Left lung (tissue), 10 donors: ENCODE measurements around the gene SELP. TPM values are rescaled to one million over a fixed set of nuclear protein-coding genes. Genes with fewer than 3 reads are reported as not detected.
A peak's percentile ranks its signal among the peaks of the same experiment; 100 is the strongest.

Source experiments
- ATAC-seq: fragments of 200-7000 bp; cut with Tn5 transposase; one replicate; pipeline ENCODE4 v1.9.1; 2020; ENCODE audit warnings: moderate library complexity
- DNase-seq, 4 donors: peaks; one replicate each; pipeline ENCODE4 v3.0.0-alpha.2; 2013 to 2020
- H3K27ac ChIP-seq, 2 donors: fragments of 200-600 bp; sonication (generic) in 1 of 2; one replicate each; pipeline versions ENCODE4 v1.5.0 to v1.8.0; 2020 to 2021
- H3K27me3 ChIP-seq, 2 donors: fragments of 200-600 bp; sonication (generic) in 1 of 2; one replicate each; pipeline versions ENCODE4 v1.5.0 to v1.8.0; 2020 to 2021
- H3K36me3 ChIP-seq, 2 donors: fragments of 200-600 bp; sonication (generic) in 1 of 2; one replicate each; pipeline versions ENCODE4 v1.5.0 to v1.8.0; 2020 to 2021
- H3K4me1 ChIP-seq, 2 donors: fragments of 200-600 bp; one replicate each; pipeline ENCODE4 v1.8.0; 2021
- H3K4me3 ChIP-seq, 2 donors: fragments of 200-600 bp; sonication (generic) in 1 of 2; one replicate each; pipeline versions ENCODE4 v1.5.0 to v1.8.0; 2020 to 2021; ENCODE audit warnings: mild to moderate bottlenecking in 1 of 2
- H3K9me3 ChIP-seq, 2 donors: fragments of 200-600 bp; sonication (generic) in 1 of 2; one replicate each; pipeline versions ENCODE4 v1.5.0 to v1.8.0; 2020 to 2021
- intact Hi-C, 2 donors: fragments of 100-400 bp; cut with DNase I; formaldehyde crosslinking; loops; one replicate each; pipeline versions ENCODE4 v1.11.2 to v1.14.2; 2022
- polyA plus RNA-seq, 6 donors: library from polyadenylated mRNA; unstranded; fragments of 120-200 nt; gene quantifications; one replicate each; pipeline ENCODE4 v1.2.1, GENCODE V29; 2013; ENCODE audit not compliant: insufficient read length in 6 of 6
- total RNA-seq, 2 donors: library from RNA; stranded (reverse); fragmentation: NEBNext Ultra II Directional; extraction: Animal tissue kit (Norgen Biotek cat#: 25700); gene quantifications; one replicate each; pipeline ENCODE4 v1.2.1, GENCODE V29; 2021
- TF ChIP-seq, protein P1 (sequence below), 2 donors: fragments of 200-600 bp; sonication (generic) in 1 of 2; IDR thresholded peaks; one replicate each; pipeline versions ENCODE4 v1.5.0 to v1.8.0; 2021; ENCODE audit warnings: antibody characterized with exemption in 2 of 2
- donor health status: DM: no; HTN: yes; CAD: no.
- donor health status: DM: no; HTN: no; CAD: no.

SELP gene
- total and polyA plus RNA-seq, 8 donors = 6.3 to 27.0 (median 7.6) TPM

DNA sequence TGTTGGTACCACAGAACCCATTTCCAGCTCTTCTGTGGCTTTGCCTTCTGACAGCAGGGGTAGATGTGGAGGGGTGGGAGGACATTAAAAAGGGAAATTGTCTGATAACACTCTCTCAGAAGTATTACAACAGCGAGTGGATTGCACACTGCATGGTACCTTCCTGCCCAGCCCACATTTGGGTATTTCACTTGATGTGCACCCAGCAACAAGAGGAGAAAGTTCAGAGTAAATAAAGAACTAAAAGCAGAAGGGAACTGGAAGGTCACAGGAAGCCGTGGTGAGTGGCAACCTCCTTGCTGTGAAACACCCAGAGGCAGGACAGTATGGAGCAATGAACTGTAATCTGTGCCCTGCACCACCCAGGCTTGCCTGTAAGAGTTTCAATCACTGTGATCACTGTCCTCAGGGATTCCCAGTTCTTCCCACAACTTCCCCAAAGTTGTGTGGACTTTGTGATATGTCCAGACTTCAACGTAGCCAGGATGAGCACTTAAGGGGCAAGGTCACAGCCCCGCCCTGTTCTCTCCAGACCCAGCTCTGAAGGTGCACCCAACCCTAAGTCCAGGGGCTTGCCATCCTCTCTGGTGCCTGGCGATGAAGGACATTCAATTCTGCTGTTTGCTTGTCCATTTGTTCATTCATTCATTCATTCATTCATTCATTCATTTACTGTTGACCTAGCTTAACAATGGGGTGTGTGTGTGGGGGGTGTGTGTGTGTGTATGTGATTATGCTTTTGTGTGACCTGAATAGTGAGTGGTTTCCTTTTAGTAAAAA lies 25.0 kb downstream of the SELP start:
- Histone ChIP-seq H3K9me3 (no peaks in the 10 kb centered on the region), H3K36me3 (no peaks in the 10 kb centered on the region), H3K4me3 (no peak overlapping the region), H3K27ac (peak overlapping the region in 1 of 2 donors; percentile 78), H3K4me1 (peaks cover 0 to 57% of the 10 kb centered on the region in 2 donors), H3K27me3 (no peaks in the 10 kb centered on the region)
- DNase-seq (peak in 1 of 4 donors; percentile 64), ATAC-seq (peak; percentile 79)
- intact Hi-C loops = loop anchor here in 1 of 2 donors (5.0 kb wide), 1 partner anchor 107 kb away; the partner anchor contains the start of gene SELL
- TF ChIP-seq, protein P1, sequence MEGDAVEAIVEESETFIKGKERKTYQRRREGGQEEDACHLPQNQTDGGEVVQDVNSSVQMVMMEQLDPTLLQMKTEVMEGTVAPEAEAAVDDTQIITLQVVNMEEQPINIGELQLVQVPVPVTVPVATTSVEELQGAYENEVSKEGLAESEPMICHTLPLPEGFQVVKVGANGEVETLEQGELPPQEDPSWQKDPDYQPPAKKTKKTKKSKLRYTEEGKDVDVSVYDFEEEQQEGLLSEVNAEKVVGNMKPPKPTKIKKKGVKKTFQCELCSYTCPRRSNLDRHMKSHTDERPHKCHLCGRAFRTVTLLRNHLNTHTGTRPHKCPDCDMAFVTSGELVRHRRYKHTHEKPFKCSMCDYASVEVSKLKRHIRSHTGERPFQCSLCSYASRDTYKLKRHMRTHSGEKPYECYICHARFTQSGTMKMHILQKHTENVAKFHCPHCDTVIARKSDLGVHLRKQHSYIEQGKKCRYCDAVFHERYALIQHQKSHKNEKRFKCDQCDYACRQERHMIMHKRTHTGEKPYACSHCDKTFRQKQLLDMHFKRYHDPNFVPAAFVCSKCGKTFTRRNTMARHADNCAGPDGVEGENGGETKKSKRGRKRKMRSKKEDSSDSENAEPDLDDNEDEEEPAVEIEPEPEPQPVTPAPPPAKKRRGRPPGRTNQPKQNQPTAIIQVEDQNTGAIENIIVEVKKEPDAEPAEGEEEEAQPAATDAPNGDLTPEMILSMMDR (IDR thresholded peaks at IDR 0.05) = no peak

DNA sequence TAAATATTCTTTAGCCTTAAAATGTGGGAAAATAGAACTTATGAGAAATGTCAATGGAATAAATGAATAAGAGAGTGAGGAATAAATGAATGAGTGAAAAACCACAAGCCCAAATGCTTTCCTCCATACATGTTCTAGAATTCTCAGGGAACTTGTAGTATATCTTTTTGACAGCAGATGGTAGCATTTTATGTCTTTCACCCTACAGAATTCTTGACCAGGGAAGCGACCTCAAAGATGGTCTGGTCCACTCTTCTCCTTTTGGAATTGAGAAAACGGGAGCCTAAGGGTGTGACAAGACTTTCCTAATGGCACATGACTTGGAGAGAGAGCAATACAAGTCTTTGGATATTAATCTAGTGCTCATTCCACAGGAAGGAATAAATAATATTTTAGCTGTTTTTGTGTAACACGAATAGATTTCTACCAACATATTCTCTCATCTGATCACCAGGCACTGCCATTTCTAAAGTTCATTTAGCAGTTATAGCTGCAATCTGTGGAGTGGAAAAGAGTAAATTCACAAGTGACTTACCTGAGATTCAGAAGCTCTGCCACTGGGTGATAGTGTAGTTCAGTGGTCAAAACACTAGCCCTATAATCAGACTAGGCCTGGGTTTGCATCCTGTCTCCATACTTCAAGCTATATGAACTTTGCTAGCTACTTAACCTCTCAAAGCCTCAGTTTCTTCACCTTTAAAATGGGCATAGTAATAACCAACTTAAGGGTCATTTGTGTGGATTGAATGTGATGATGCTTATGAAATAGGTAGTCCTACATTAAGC lies 28.6 kb downstream of the SELP start:
- no peak for DNase-seq
- intact Hi-C loops = loop anchor here in 1 of 2 donors (5.0 kb wide), 1 partner anchor 111 kb away; the partner anchor contains the start of gene SELL
- no peaks in the 10 kb centered on the region for H3K27me3 ChIP-seq
- H3K36me3 ChIP-seq = no peaks in the 10 kb centered on the region
- peaks cover 0 to 35% of the 10 kb centered on the region in 2 donors for H3K4me1 ChIP-seq
- TF ChIP-seq, protein P1 (IDR thresholded peaks at IDR 0.05) = peak; percentile 55 to 58
- ATAC-seq = peak; percentile 81
- H3K4me3 ChIP-seq = no peak overlapping the region
- H3K27ac ChIP-seq = no peak overlapping the region
- H3K9me3 ChIP-seq = no peaks in the 10 kb centered on the region

DNA sequence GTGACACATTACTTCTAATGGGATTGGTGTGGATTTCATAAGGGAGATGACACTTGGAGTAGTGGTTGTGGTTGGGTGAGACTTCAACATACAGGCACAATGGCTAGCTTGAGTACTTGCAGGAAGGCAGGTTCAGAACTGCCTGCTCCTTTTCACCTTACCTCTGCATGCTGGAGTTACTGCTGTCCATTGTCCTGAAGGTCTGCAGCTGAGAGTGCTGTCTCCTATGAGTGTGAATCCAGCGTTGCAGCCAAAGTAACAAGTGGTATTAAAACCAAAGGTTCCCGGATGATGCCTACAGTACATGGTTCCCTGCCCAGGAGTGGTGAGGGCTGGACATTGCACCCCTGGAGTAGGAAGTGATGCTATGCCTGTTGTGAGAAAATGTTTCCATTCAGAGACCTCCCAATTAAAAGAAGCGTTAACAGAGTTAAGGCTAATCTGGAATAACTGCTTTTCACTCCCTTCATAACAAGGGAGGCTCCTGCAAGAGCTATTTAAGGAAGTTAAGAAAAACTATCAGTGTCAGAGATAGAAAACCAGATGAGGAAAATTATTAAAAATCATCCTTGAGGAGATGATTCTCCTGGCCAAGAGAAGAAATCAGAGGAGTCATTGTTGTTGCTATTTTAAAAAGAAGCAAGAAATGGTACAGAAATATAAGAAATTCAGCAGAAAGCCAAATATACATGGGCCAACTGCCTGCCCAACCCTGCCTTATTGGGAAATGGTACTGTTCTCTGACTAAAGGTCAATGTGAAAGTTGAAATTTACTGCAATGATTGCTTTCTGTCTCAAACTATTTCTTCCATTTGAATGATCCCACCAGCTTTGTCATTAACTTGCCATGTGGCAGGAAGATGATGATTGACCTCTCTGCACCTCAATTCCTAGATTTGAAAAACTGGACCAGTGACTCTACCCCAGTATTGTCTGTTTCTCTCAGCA lies 33.9 kb downstream of the SELP start:
- Histone ChIP-seq H3K27me3 (no peaks in the 10 kb centered on the region), H3K4me3 (no peak overlapping the region), H3K9me3 (no peaks in the 10 kb centered on the region), H3K36me3 (no peaks in the 10 kb centered on the region), H3K27ac (no peak overlapping the region), H3K4me1 (no peaks in the 10 kb centered on the region)
- ATAC-seq = peak; percentile 44
- no peak for DNase-seq
- TF ChIP-seq, protein P1 (IDR thresholded peaks at IDR 0.05) = no peak
- intact Hi-C loops = no loop called here

DNA sequence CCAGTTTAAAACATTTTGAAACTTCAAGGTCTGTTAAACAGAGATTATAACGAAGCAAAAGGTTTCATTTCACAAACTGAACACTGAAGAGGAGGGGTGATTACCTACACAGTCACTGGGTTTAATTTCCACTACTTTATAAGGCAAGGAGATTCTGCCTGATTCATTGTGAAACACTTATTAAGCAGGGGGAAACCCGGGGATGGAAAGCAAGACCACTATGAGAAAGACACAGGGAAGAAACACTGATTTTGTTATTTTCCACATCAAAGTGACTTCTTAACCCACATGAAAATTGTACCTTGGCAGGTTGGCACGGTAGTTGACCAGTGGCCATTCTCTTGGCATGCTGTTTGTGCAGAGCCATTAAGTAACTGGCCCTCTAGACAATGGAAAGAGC lies 35.5 kb downstream of the SELP start:
- Histone ChIP-seq H3K36me3 (no peaks in the 10 kb centered on the region), H3K4me3 (no peak overlapping the region), H3K27ac (no peak overlapping the region), H3K4me1 (no peaks in the 10 kb centered on the region), H3K9me3 (no peaks in the 10 kb centered on the region), H3K27me3 (no peaks in the 10 kb centered on the region)
- TF ChIP-seq, protein P1 (IDR thresholded peaks at IDR 0.05) = no peak
- DNase-seq = no peak
- ATAC-seq = no peak
- intact Hi-C loops = no loop called here
